Measurements from ENCODE around the gene IGFL1. TPM values are rescaled to one million over a fixed set of nuclear protein-coding genes. Genes with fewer than 3 reads are reported as not detected.

Gene IGFL1
- total and polyA plus RNA-seq, 2 of the 4 experiments (the other 2 are of a cell fraction) = not detected

DNA sequence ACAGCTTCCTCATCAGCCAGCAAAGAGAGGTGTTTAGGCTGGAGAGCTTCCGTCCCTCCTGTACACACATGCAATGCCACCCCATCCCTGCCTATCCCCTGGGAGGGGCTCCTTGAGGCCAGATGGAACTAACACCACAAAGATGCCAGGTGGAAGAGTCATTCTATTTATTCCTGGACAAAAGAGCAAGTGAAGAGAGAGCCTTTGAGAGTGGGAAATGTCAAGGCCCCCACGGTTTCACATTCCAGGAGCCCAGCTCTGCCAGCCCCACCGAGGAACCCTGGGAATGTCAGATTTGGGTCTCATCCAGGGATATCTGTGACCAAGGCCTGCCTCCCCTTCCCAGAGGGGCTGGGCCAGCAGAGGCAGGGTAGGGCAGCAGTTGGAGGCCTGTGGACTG is 30.8 kb upstream of the IGFL1 start:
- Histone ChIP-seq H2AK5ac (ENCODE audit: low read depth, low read length) (no peak overlapping the region), H2BK15ac (ENCODE audit: low read depth, low read length) (no peak overlapping the region), H3K14ac (replicated peaks; ENCODE audit: low read depth, low read length) (no peak overlapping the region), H3K9ac (ENCODE audit: low read depth, low read length) (no peak overlapping the region), H3K4me2 (ENCODE audit: low read depth, low read length) (no peak overlapping the region), H4K5ac (ENCODE audit: low read depth, low read length) (no peak overlapping the region), H2AK9ac (replicated peaks; ENCODE audit: low read depth, low read length, poor library complexity) (no peak overlapping the region), H2BK5ac (ENCODE audit: low read depth, low read length, poor library complexity, severe bottlenecking) (no peak overlapping the region), H3K36me3 (ENCODE audit: control insufficient read depth, insufficient read depth, low read length) (no peaks in the 10 kb centered on the region), H3K4me3 (ENCODE audit: insufficient read depth, low read depth, low read length) (no peak overlapping the region), H2BK120ac (ENCODE audit: low read depth, low read length) (no peak overlapping the region), H2BK20ac (ENCODE audit: low read depth, low read length) (no peak overlapping the region), H4K8ac (ENCODE audit: low read depth in 2 of 2, low read length in 2 of 2) (no peak overlapping the region), H3K4me1 (ENCODE audit: control insufficient read depth, insufficient read depth, low read length) (no peaks in the 10 kb centered on the region; the same call in 1 of the 2 replicates), H3K27me3 (ENCODE audit: control insufficient read depth, insufficient read depth, low read length) (peaks cover 58% of the 10 kb centered on the region), H3K9me1 (ENCODE audit: insufficient read depth, low read length) (no peaks in the 10 kb centered on the region), H4K91ac (ENCODE audit: insufficient read depth, low read depth, low read length) (no peak overlapping the region), H3K27ac (ENCODE audit: insufficient read depth, low read length) (no peak overlapping the region), H3K4ac (ENCODE audit: low read depth, low read length) (no peak overlapping the region), H4K20me1 (ENCODE audit: insufficient read depth, low read length) (0 out of 2 replicates have a peak, but pooled peaks cover 4% of the 10 kb centered on the region), H3K56ac (ENCODE audit: extremely low read depth, insufficient read depth, low read length) (no peak overlapping the region), H3K23ac (ENCODE audit: low read depth, low read length) (no peak overlapping the region), H3K18ac (ENCODE audit: low read depth, low read length) (no peak overlapping the region), H3K79me1 (ENCODE audit: low read depth in 1 of 2, low read length in 2 of 2) (no peaks in the 10 kb centered on the region), H2AFZ (replicated peaks; ENCODE audit: low read length, poor library complexity) (no peak overlapping the region), H3K9me3 (ENCODE audit: control insufficient read depth, insufficient read depth, low read length) (no peaks in the 10 kb centered on the region)
- ChIA-PET POLR2A (ENCODE audit: unreplicated experiment) (interaction anchor here (0.5 kb wide), 1 partner anchor 982 kb away, joined by 3 read pairs; no protein-coding TSS in a partner anchor), CTCF (interaction anchor here (0.7 kb wide), 1 partner anchor 170 kb away, joined by 4 read pairs; no protein-coding TSS in a partner anchor)
- intact Hi-C loops (cut with micrococcal nuclease) (no loop called here), dilution Hi-C loops (cut with HindIII; ENCODE audit: low sequenced_read_pairs, unreplicated experiment) (no loop called here), in situ Hi-C loops (cut with MboI; ENCODE audit: low sequenced_read_pairs) (no loop called here)
- DNase-seq (no peak), ATAC-seq (ENCODE audit: low read depth) (no peak)
- BruUV-seq (replicated peaks) = no TSS peak
- WGBS, 2 experiments (ENCODE audit: extremely low coverage in 2 of 2, insufficient read length in 1 of 2) = no CpG with 5 or more reads among the region's 3 CpGs
- TF ChIP-seq, protein P1, sequence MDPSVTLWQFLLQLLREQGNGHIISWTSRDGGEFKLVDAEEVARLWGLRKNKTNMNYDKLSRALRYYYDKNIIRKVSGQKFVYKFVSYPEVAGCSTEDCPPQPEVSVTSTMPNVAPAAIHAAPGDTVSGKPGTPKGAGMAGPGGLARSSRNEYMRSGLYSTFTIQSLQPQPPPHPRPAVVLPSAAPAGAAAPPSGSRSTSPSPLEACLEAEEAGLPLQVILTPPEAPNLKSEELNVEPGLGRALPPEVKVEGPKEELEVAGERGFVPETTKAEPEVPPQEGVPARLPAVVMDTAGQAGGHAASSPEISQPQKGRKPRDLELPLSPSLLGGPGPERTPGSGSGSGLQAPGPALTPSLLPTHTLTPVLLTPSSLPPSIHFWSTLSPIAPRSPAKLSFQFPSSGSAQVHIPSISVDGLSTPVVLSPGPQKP (IDR thresholded peaks at IDR 0.05; ENCODE audit: borderline replicate concordance, low read depth, low read length) = no peak
- TF ChIP-seq MAZ (IDR thresholded peaks at IDR 0.05; ENCODE audit: borderline replicate concordance, low read depth, low read length) (no peak), USF2 (IDR thresholded peaks at IDR 0.05; ENCODE audit: low read depth, low read length) (no peak), CEBPB (IDR thresholded peaks at IDR 0.05; ENCODE audit: low read depth, low read length) (no peak), MXI1 (IDR thresholded peaks at IDR 0.05; ENCODE audit: borderline replicate concordance, low read depth, low read length) (no peak), SMC3 (IDR thresholded peaks at IDR 0.05; ENCODE audit: low read depth, low read length) (no peak), RFX5 (IDR thresholded peaks at IDR 0.05; ENCODE audit: low read depth, low read length) (no peak), RCOR1 (IDR thresholded peaks at IDR 0.05; ENCODE audit: insufficient replicate concordance, low read length) (no peak), MAFK (IDR thresholded peaks at IDR 0.05; ENCODE audit: low read depth, low read length) (no peak), NFE2L2 (IDR thresholded peaks at IDR 0.05; ENCODE audit: low read depth, low read length) (no peak), RAD21 (IDR thresholded peaks at IDR 0.05; ENCODE audit: low read length) (no peak), BHLHE40 (IDR thresholded peaks at IDR 0.05; ENCODE audit: low read depth, low read length) (no peak), POLR2A (IDR thresholded peaks at IDR 0.05; ENCODE audit: low read depth, low read length) (no peak), CHD1 (IDR thresholded peaks at IDR 0.05; ENCODE audit: low read depth, low read length) (no peak), FOS (IDR thresholded peaks at IDR 0.05; ENCODE audit: low read depth, low read length) (no peak)
- TF ChIP-seq, protein P2, sequence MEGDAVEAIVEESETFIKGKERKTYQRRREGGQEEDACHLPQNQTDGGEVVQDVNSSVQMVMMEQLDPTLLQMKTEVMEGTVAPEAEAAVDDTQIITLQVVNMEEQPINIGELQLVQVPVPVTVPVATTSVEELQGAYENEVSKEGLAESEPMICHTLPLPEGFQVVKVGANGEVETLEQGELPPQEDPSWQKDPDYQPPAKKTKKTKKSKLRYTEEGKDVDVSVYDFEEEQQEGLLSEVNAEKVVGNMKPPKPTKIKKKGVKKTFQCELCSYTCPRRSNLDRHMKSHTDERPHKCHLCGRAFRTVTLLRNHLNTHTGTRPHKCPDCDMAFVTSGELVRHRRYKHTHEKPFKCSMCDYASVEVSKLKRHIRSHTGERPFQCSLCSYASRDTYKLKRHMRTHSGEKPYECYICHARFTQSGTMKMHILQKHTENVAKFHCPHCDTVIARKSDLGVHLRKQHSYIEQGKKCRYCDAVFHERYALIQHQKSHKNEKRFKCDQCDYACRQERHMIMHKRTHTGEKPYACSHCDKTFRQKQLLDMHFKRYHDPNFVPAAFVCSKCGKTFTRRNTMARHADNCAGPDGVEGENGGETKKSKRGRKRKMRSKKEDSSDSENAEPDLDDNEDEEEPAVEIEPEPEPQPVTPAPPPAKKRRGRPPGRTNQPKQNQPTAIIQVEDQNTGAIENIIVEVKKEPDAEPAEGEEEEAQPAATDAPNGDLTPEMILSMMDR (conservative IDR thresholded peaks at IDR 0.05; ENCODE audit: low read depth, low read length) = no peak
